IMR-90 (cell line): ENCODE measurements around the gene MAPKAP1. TPM values are rescaled to one million over a fixed set of nuclear protein-coding genes. Genes with fewer than 3 reads are reported as not detected.

Experiments
- ATAC-seq: fragments of 200-7000 bp; cut with Tn5 transposase; 2 replicates; pipeline ENCODE4 v1.9.1; 2020; ENCODE audit warnings: low read depth, mild to moderate bottlenecking, moderate library complexity
- BruUV-seq: library from RNA; stranded (reverse); fragments of 400-500 nt; replicated peaks from 2 replicates; lab custom pipeline; 2021; lab: Mats Ljungman, UMichigan
- CTCF ChIA-PET: fragments of 300-600 bp; formaldehyde crosslinking; extraction: SDS; loops from one replicate; lab custom pipeline; 2021; ENCODE audit warnings: antibody characterized with exemption; lab: Yijun Ruan, JAX
- POLR2A ChIA-PET: fragments of 300-600 bp; sonication (Branson Sonifier 250); formaldehyde crosslinking; loops from one replicate; lab custom pipeline; 2022; ENCODE audit warnings: antibody characterized with exemption; ENCODE audit not compliant: unreplicated experiment; lab: Charles Lee
- DNase-seq: peaks from one replicate; pipeline ENCODE4 v3.0.0; 2013
- H2AFZ ChIP-seq: replicated peaks from 2 replicates; pipeline ENCODE3; 2013; ENCODE audit warnings: low read length, mild to moderate bottlenecking; ENCODE audit not compliant: poor library complexity
- H2AK5ac ChIP-seq: 2 replicates; pipeline ENCODE4 v1.6.1; 2013; ENCODE audit warnings: low read depth, low read length, inconsistent platforms
- H2AK9ac ChIP-seq: replicated peaks from 2 replicates; pipeline ENCODE3; 2013; ENCODE audit warnings: mild to moderate bottlenecking, low read depth, low read length, moderate library complexity; ENCODE audit not compliant: poor library complexity
- H2BK120ac ChIP-seq: 2 replicates; pipeline ENCODE4 v1.6.1; 2013; ENCODE audit warnings: low read depth, low read length, inconsistent platforms
- H2BK15ac ChIP-seq: 3 replicates; pipeline ENCODE4 v1.6.1; 2013; ENCODE audit warnings: low read depth, low read length, inconsistent platforms
- H2BK20ac ChIP-seq: 2 replicates; pipeline ENCODE4 v1.6.1; 2013; ENCODE audit warnings: low read depth, mild to moderate bottlenecking, inconsistent platforms, low read length, moderate library complexity
- H2BK5ac ChIP-seq: 2 replicates; pipeline ENCODE4 v1.6.1; 2013; ENCODE audit warnings: mild to moderate bottlenecking, low read depth, low read length, inconsistent platforms; ENCODE audit not compliant: poor library complexity, severe bottlenecking
- H3K14ac ChIP-seq: replicated peaks from 2 replicates; pipeline ENCODE4 v1.6.1; 2013; ENCODE audit warnings: low read depth, low read length, inconsistent platforms
- H3K18ac ChIP-seq: 2 replicates; pipeline ENCODE4 v1.6.1; 2013; ENCODE audit warnings: low read depth, low read length, control low read depth
- H3K23ac ChIP-seq: 2 replicates; pipeline ENCODE4 v1.6.1; 2013; ENCODE audit warnings: low read depth, low read length, inconsistent platforms
- H3K27ac ChIP-seq: 2 replicates; pipeline ENCODE4 v1.5.1; 2013; ENCODE audit warnings: mild to moderate bottlenecking, control low read depth, low read length; ENCODE audit not compliant: insufficient read depth
- H3K27me3 ChIP-seq: 2 replicates; pipeline ENCODE4 v1.6.1; 2013; ENCODE audit warnings: low read length; ENCODE audit not compliant: control insufficient read depth, insufficient read depth
- H3K36me3 ChIP-seq: 2 replicates; pipeline ENCODE4 v1.6.1; 2013; ENCODE audit warnings: low read length, mixed read lengths; ENCODE audit not compliant: control insufficient read depth, insufficient read depth
- H3K4ac ChIP-seq: 2 replicates; pipeline ENCODE4 v1.6.1; 2013; ENCODE audit warnings: low read depth, low read length, inconsistent platforms
- H3K4me1 ChIP-seq: 2 replicates; pipeline ENCODE4 v1.6.1; 2013; ENCODE audit warnings: low read length, mixed read lengths; ENCODE audit not compliant: control insufficient read depth, insufficient read depth
- H3K4me2 ChIP-seq: 2 replicates; pipeline ENCODE4 v1.6.1; 2013; ENCODE audit warnings: low read depth, mild to moderate bottlenecking, control low read depth, low read length, moderate library complexity
- H3K4me3 ChIP-seq: 2 replicates; pipeline ENCODE4 v1.5.1; 2013; ENCODE audit warnings: low read depth, mild to moderate bottlenecking, control low read depth, low read length, moderate library complexity; ENCODE audit not compliant: insufficient read depth
- H3K56ac ChIP-seq: 2 replicates; pipeline ENCODE4 v1.6.1; 2013; ENCODE audit warnings: low read length, inconsistent platforms; ENCODE audit not compliant: insufficient read depth; ENCODE audit errors: extremely low read depth
- H3K79me1 ChIP-seq, 2 experiments: 2 replicates each; pipeline ENCODE4 v1.6.1; 2013; ENCODE audit warnings: low read length in 2 of 2, inconsistent platforms in 1 of 2, low read depth in 1 of 2
- H3K9ac ChIP-seq: 2 replicates; pipeline ENCODE4 v1.6.1; 2013; ENCODE audit warnings: low read depth, low read length, control low read depth
- H3K9me1 ChIP-seq: 2 replicates; pipeline ENCODE4 v1.6.1; 2013; ENCODE audit warnings: low read length, inconsistent platforms; ENCODE audit not compliant: insufficient read depth
- H3K9me3 ChIP-seq: 2 replicates; pipeline ENCODE4 v1.6.1; 2013; ENCODE audit warnings: low read length; ENCODE audit not compliant: control insufficient read depth, insufficient read depth
- H4K20me1 ChIP-seq: 2 replicates; pipeline ENCODE4 v1.6.1; 2013; ENCODE audit warnings: low read length, inconsistent platforms; ENCODE audit not compliant: insufficient read depth
- H4K5ac ChIP-seq: 2 replicates; pipeline ENCODE4 v1.6.1; 2013; ENCODE audit warnings: mild to moderate bottlenecking, low read depth, low read length, control low read depth
- H4K8ac ChIP-seq, 2 experiments: 2 replicates each; pipeline ENCODE4 v1.6.1; 2013; ENCODE audit warnings: low read depth in 2 of 2, low read length in 2 of 2, control low read depth in 1 of 2, inconsistent platforms in 1 of 2
- H4K91ac ChIP-seq: 2 replicates; pipeline ENCODE4 v1.6.1; 2013; ENCODE audit warnings: low read depth, low read length, inconsistent platforms; ENCODE audit not compliant: insufficient read depth
- ELK1 ChIP-seq: fragments of 150-350 bp; IDR thresholded peaks from 2 replicates; pipeline ENCODE4 v1.6.1; 2016; ENCODE audit warnings: low read depth, mild to moderate bottlenecking, low read length, moderate library complexity, borderline replicate concordance
- MAFK ChIP-seq: IDR thresholded peaks from 2 replicates; pipeline ENCODE4 v1.6.1; 2012; ENCODE audit warnings: low read depth, low read length, improper control_type of control experiment
- NFE2L2 ChIP-seq: fragments of 150-350 bp; IDR thresholded peaks from 2 replicates; pipeline ENCODE4 v1.6.1; 2016; ENCODE audit warnings: low read depth, mild to moderate bottlenecking, low read length
- POLR2A ChIP-seq: IDR thresholded peaks from 2 replicates; pipeline ENCODE4 v1.6.1; 2012; ENCODE audit warnings: mild to moderate bottlenecking, low read depth, low read length
- RAD21 ChIP-seq: IDR thresholded peaks from 2 replicates; pipeline ENCODE4 v1.6.1; 2012; ENCODE audit warnings: low read length, improper control_type of control experiment
- RCOR1 ChIP-seq: IDR thresholded peaks from 2 replicates; pipeline ENCODE4 v1.6.1; 2012; ENCODE audit warnings: mild to moderate bottlenecking, low read length, improper control_type of control experiment; ENCODE audit not compliant: insufficient replicate concordance
- RFX5 ChIP-seq: IDR thresholded peaks from 2 replicates; pipeline ENCODE4 v1.8.0; 2012; ENCODE audit warnings: low read depth, mild to moderate bottlenecking, low read length, moderate library complexity
- USF2 ChIP-seq: fragments of 150-350 bp; IDR thresholded peaks from 2 replicates; pipeline ENCODE4 v1.6.1; 2017; ENCODE audit warnings: mild to moderate bottlenecking, antibody characterized with exemption, low read length, low read depth
- WGBS, 2 experiments: methylation state at CpG; one replicate each; pipeline versions ENCODE4 v1.1.5 to v1.1.7; 2013; ENCODE audit warnings: missing lambda C conversion rate in 2 of 2; ENCODE audit not compliant: insufficient read length in 1 of 2; ENCODE audit errors: extremely low coverage in 2 of 2; 5-methylcytosine and 5-hydroxymethylcytosine counted together
- dilution Hi-C: fragments of 300-500 bp; cut with HindIII; formaldehyde crosslinking; loops from one replicate; pipeline ENCODE4 v1.14.3; 2018; ENCODE audit warnings: low sequenced_read_pairs; ENCODE audit not compliant: unreplicated experiment
- in situ Hi-C: fragments of 300-500 bp; cut with MboI; formaldehyde crosslinking; loops from 3 replicates; pipeline ENCODE4 v1.14.3; 2019; ENCODE audit warnings: low sequenced_read_pairs, inconsistent platforms, mixed read lengths
- intact Hi-C: fragments of 100-400 bp; cut with micrococcal nuclease; formaldehyde crosslinking; loops from 2 replicates; pipeline ENCODE4 v1.10.0; 2022
- polyA plus RNA-seq, 3 experiments: library from polyadenylated mRNA; depleted of rRNA; stranded (reverse); fragments of >200 nt; gene quantifications; 2 replicates each; pipeline ENCODE4 v1.2.3, GENCODE V29; 2012; ENCODE audit warnings: low replicate concordance in 1 of 3
- total RNA-seq: library from RNA; depleted of rRNA; stranded (reverse); fragments of >200 nt; gene quantifications from 2 replicates; pipeline ENCODE4 v1.2.3, GENCODE V29; 2012

Gene MAPKAP1
- total and polyA plus RNA-seq, 2 of the 4 experiments (the other 2 are of a cell fraction): 87.2 to 158 TPM

DNA sequence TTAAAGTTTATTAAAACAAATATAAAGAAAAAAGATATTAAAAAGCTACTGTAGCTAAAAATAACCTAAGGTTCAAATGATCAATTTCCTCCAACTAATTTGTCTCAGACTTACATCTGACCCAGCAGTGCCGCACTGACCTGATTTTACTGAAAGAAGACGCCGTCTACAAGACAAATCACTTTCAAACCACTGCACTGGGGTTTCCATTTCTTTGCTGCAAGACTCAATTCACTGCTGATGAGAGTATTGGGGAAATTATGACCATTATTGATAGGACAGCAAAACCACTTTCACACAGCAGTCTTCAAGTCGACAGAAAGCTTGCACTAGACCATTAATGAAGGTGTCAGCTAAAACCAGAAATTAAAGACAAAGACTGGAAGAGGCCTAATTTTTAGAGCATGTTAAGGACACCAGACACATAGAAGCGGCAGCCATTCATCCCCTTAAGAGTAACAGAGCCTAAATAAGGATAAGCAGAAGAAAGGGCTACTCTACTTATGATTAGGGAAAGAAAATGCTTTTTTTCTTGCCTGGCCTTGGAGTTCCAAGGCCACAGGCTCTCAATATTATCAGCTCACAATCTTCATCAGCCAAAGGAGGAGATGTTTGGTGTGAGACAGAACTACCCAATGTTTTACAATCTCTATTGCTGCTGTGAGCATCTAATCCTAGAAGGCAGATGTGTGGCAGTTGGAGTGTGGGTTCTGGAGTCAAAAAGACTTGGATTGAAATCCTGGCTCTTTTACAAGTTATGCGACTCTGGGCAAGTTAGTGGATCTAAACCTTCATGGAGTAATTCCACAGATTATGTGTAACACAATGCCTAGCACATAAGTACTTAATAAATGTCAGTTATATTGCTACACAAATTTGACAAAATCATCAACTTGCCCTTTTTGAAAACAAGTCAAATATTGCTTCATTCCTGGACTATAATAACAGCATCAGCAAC is 190.7 kb downstream of the MAPKAP1 start:
- Histone ChIP-seq H2BK120ac (no peak overlapping the region), H4K20me1 (peaks cover 9% of the 10 kb centered on the region; the same call in 1 of the 2 replicates), H3K56ac (no peak overlapping the region), H3K9me1 (peaks cover 23% of the 10 kb centered on the region), H4K8ac (no peak overlapping the region), H3K14ac (no peak overlapping the region), H2BK20ac (no peak overlapping the region), H3K36me3 (peaks cover 3% of the 10 kb centered on the region; the same call in 1 of the 2 replicates), H2AK5ac (no peak overlapping the region), H4K91ac (no peak overlapping the region), H2BK15ac (no peak overlapping the region), H3K9ac (no peak overlapping the region), H4K5ac (no peak overlapping the region), H3K18ac (no peak overlapping the region), H3K27me3 (no peaks in the 10 kb centered on the region), H3K4me1 (peaks cover 16% of the 10 kb centered on the region), H3K4me2 (no peak overlapping the region), H2AK9ac (no peak overlapping the region), H3K79me1 (peaks cover 22 to 63% of the 10 kb centered on the region in 2 experiments), H3K27ac (no peak overlapping the region), H2AFZ (no peak overlapping the region), H3K4ac (no peak overlapping the region), H3K4me3 (no peak overlapping the region), H3K9me3 (no peaks in the 10 kb centered on the region), H3K23ac (no peak overlapping the region), H2BK5ac (no peak overlapping the region)
- DNase-seq (no peak), ATAC-seq (no peak)
- in situ Hi-C loops: no loop called here
- TF ChIP-seq USF2 (no peak), RAD21 (no peak), POLR2A (no peak), RFX5 (no peak), ELK1 (no peak), MAFK (no peak), RCOR1 (no peak), NFE2L2 (no peak)
- CTCF ChIA-PET: no interaction called here
- POLR2A ChIA-PET: no interaction called here
- no TSS peak for BruUV-seq
- dilution Hi-C loops: no loop called here
- WGBS, 2 experiments: no CpG with 5 or more reads among the region's 6 CpGs
- intact Hi-C loops: no loop called here
